ENCODE measurements around the gene RDM1. TPM values are rescaled to one million over a fixed set of nuclear protein-coding genes. Genes with fewer than 3 reads are reported as not detected.

Gene RDM1, protein sequence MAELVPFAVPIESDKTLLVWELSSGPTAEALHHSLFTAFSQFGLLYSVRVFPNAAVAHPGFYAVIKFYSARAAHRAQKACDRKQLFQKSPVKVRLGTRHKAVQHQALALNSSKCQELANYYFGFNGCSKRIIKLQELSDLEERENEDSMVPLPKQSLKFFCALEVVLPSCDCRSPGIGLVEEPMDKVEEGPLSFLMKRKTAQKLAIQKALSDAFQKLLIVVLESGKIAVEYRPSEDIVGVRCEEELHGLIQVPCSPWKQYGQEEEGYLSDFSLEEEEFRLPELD
- not detected for total RNA-seq

DNA sequence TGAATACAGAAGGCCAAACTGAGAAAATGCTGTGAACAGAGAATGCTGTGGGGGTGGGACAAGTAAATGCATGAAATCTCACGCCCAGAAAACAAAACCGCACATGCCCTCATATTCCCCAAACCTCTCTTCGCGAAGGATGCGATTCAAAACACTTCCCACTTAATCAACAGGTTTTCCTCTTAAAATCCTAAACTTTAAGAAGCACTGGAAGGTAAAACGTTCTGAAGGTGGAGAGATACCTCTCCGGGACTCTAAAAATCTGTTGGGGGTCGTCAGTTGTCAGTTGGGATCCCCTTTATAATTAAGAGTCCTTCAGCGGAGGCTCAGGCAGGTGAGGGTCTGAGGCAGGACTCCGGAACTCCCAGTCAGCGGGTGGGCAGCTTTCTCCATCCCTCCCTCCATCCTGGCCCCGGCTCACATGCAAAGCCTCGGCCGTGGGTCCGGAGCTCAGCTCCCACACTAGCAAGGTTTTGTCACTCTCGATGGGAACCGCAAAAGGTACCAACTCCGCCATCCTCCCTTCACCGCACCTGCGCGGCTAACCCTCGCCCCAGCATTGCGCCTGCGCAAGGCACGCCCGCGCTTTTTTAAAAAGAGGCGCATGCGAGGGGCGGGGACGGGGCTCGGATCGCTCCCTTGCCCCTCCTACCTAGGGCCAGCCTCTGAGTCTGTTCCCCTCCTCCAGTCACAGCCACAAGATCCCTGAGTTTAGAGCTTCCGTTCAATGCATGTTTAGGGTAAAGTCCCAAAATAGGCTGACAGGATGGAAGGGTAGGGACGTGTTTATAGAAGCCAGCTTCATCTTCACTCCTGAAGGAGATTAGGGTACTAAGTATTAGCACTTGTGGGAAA lies at the start of gene RDM1:
RDM1 (minus strand) TSS at position 563 of the 855 bp plus-strand sequence; CDS start at position 517, 46 bp downstream.
- Histone ChIP-seq H3K4me1 (peaks cover 0 to 25% of the 10 kb centered on the region in 2 donors), H3K9me3 (no peaks in the 10 kb centered on the region), H3K27ac (no peak within 1 kb of the TSS), H3K4me3 (peak within 1 kb of the TSS; percentile 2 to 43), H3K27me3 (no peaks in the 10 kb centered on the region), H3K36me3 (no peaks in the 10 kb centered on the region)
- no peak for DNase-seq (ENCODE audit: low spot score)
- TF ChIP-seq, protein P1, sequence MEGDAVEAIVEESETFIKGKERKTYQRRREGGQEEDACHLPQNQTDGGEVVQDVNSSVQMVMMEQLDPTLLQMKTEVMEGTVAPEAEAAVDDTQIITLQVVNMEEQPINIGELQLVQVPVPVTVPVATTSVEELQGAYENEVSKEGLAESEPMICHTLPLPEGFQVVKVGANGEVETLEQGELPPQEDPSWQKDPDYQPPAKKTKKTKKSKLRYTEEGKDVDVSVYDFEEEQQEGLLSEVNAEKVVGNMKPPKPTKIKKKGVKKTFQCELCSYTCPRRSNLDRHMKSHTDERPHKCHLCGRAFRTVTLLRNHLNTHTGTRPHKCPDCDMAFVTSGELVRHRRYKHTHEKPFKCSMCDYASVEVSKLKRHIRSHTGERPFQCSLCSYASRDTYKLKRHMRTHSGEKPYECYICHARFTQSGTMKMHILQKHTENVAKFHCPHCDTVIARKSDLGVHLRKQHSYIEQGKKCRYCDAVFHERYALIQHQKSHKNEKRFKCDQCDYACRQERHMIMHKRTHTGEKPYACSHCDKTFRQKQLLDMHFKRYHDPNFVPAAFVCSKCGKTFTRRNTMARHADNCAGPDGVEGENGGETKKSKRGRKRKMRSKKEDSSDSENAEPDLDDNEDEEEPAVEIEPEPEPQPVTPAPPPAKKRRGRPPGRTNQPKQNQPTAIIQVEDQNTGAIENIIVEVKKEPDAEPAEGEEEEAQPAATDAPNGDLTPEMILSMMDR (IDR thresholded peaks at IDR 0.05), result no peak

DNA sequence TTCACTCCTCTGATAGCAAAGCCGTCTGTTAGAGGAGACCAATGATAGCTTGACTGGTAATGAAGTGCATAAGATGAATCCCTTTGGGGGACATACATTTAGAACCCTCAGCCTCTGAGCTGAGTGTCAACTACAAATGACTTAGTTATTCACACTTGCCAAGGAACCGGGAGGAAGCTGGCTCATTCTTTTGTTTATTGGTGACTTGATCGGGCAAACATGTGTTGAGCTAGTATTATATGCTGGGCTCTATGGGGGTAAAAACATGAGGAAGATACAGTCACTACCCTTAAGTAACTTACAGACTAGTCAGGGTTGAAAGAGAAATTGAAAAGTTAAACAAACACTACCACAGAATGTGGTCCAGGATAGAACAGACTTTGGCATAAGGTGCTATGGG lies 47.8 kb upstream of the RDM1 start:
- DNase-seq (ENCODE audit: low spot score), result no peak
- Histone ChIP-seq H3K27me3 (no peaks in the 10 kb centered on the region), H3K4me1 (peaks cover 0 to 7% of the 10 kb centered on the region in 2 donors), H3K9me3 (no peaks in the 10 kb centered on the region), H3K4me3 (no peak overlapping the region), H3K27ac (no peak overlapping the region), H3K36me3 (no peaks in the 10 kb centered on the region)
- TF ChIP-seq, protein P1 (IDR thresholded peaks at IDR 0.05), result no peak

DNA sequence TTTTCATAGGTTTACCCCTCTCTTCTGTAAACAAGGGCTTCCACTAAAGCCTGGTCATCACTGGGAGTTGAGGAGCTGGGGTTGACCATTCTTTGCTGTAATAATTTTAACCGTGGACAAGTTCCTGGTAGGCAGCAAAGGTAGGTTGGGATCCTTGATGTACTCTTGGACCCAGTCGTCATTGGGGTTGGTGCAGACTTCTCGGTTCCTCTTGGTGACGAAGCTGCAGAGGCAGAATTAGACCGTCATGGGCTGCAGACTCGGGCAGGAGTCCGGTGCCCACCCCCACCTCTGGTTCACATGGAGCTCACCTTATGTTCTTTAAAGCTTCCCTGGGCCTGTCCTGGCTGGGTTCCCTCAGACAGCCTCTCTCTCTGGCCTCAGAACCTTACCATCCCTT lies 46.9 kb upstream of the RDM1 start:
- no peaks in the 10 kb centered on the region for H3K27me3 ChIP-seq
- TF ChIP-seq, protein P1 (IDR thresholded peaks at IDR 0.05), result no peak
- H3K9me3 ChIP-seq, result no peaks in the 10 kb centered on the region
- no peak for DNase-seq (ENCODE audit: low spot score)
- no peaks in the 10 kb centered on the region for H3K36me3 ChIP-seq
- H3K4me1 ChIP-seq, result peaks cover 0 to 8% of the 10 kb centered on the region in 2 donors
- no peak overlapping the region for H3K4me3 ChIP-seq
- no peak overlapping the region for H3K27ac ChIP-seq

DNA sequence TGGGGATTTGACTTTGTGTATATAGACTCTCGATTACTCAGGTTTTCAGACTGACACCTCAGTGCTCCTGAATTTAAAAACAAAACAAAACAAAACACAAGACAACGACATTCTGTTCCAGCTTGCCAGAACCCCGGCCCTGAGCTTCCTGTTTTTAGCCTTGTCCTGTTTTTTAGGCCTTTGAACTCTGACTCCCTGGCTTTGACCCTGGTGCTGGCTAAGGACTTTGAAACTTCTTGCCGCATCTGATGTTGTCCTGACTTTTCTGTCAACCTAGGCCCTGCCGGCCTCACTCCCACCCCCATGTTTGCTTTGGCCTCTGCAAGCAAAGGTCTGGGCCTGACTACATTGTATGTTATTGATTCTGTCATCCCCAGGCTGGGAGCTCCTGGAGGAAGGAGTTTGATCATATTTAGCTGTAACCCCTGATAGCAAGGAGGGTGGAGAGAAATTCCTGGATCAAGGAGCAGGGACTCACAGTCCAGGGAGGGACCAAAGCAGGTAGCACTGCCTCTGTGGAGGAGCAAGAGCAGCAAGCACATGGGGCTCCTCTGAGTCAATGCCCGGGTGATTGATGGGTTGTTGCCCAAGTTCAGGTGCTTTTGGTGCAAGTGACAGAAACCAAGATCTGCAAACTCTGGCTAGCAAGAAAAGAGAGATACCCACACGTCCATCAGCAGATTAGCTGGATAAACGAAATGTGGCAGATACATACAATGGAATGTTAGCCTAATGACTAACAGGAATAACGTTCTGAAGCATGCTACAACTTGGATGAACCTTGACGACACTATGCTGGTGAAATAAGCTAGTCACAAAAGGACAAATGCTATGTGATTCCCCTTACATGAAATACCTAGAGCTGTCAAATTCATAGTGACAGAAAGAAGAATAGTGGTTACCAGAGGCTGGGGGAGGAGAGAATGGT lies 43.0 kb upstream of the RDM1 start:
- peak overlapping the region in 1 of 2 donors; percentile 31 for H3K27ac ChIP-seq
- DNase-seq (ENCODE audit: low spot score), result peak; percentile 67

DNA sequence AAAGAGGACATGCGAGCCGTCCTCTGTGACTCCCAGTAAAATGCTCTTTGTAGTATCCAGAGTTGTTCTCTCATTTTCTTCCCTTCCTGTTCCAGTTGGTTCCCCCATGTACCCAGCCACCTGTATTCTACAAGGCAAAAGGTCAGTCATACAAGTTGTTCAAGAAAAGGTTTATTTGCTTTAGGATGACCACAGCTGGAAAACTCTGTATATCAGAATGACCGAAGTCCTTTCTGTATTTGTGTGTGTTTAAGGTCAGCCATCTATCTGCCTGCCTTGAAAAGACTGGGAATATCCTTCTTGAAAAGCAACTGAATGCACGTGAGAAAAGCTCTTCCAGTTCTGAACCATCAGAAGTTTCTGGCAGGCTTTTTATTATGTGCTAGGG lies 42.4 kb upstream of the RDM1 start:
- Histone ChIP-seq H3K27me3 (no peaks in the 10 kb centered on the region), H3K4me1 (peaks cover 0 to 8% of the 10 kb centered on the region in 2 donors), H3K36me3 (no peaks in the 10 kb centered on the region), H3K9me3 (no peaks in the 10 kb centered on the region), H3K27ac (no peak overlapping the region), H3K4me3 (no peak overlapping the region)
- no peak for DNase-seq (ENCODE audit: low spot score)
- TF ChIP-seq, protein P1 (IDR thresholded peaks at IDR 0.05), result no peak

More for the DNA sequence above, 43.0 kb upstream of the RDM1 start:
- H3K36me3 ChIP-seq, result no peaks in the 10 kb centered on the region
- no peaks in the 10 kb centered on the region for H3K27me3 ChIP-seq
- H3K4me3 ChIP-seq, result no peak overlapping the region
- H3K9me3 ChIP-seq, result no peaks in the 10 kb centered on the region
- TF ChIP-seq, protein P1 (IDR thresholded peaks at IDR 0.05), result no peak
- H3K4me1 ChIP-seq, result peaks cover 0 to 8% of the 10 kb centered on the region in 2 donors
